SK-N-SH (cell line): ENCODE data around the gene ACOT9.

Source experiments
- CTCF ChIP-seq: fragments of 200-600 bp; sonication (generic); IDR thresholded peaks from 2 replicates; pipeline ENCODE4 v1.6.1; 2017; ENCODE audit warnings: antibody characterized with exemption, mild to moderate bottlenecking, moderate library complexity
- ELF1 ChIP-seq: IDR thresholded peaks from 2 replicates; pipeline ENCODE4 v1.4.0; 2012
- EZH2phosphoT487 ChIP-seq: fragments of 200-600 bp; sonication (generic); IDR thresholded peaks from 2 replicates; pipeline ENCODE4 v1.6.1; 2017; ENCODE audit warnings: low read depth, mixed run types, mild to moderate bottlenecking, antibody characterized with exemption, moderate library complexity, borderline replicate concordance
- FOSL2 ChIP-seq: IDR thresholded peaks from 2 replicates; pipeline ENCODE4 v1.4.0; 2012; ENCODE audit warnings: low read depth, mild to moderate bottlenecking, moderate library complexity, borderline replicate concordance
- IRF3 ChIP-seq: fragments of 150-350 bp; IDR thresholded peaks from 2 replicates; pipeline ENCODE4 v1.6.1; 2016; ENCODE audit warnings: mild to moderate bottlenecking, low read depth, low read length
- POLR2AphosphoS5 ChIP-seq: IDR thresholded peaks from 2 replicates; pipeline ENCODE4 v1.6.1; 2012; ENCODE audit warnings: low read depth, low read length
- RCOR1 ChIP-seq: fragments of 150-350 bp; IDR thresholded peaks from 2 replicates; pipeline ENCODE4 v1.6.1; 2017; ENCODE audit warnings: antibody characterized with exemption, low read length
- SIN3A ChIP-seq: IDR thresholded peaks from 2 replicates; pipeline ENCODE4 v1.6.1; 2012; ENCODE audit warnings: low read depth, mild to moderate bottlenecking, low read length, moderate library complexity, borderline replicate concordance

GRCh38 chrX:23765868-23766267, 22.8 kb upstream of the ACOT9 start:
- no peak for TF ChIP-seq POLR2AphosphoS5
- TF ChIP-seq RCOR1: no peak
- TF ChIP-seq IRF3: no peak
- TF ChIP-seq CTCF: no peak
- TF ChIP-seq SIN3A: no peak
- TF ChIP-seq EZH2phosphoT487: no peak
- no peak for TF ChIP-seq ELF1
- TF ChIP-seq FOSL2: no peak
